ENCODE data around the gene C1orf87. TPM values are rescaled to one million over a fixed set of nuclear protein-coding genes. Genes with fewer than 3 reads are reported as not detected.

C1orf87 gene
- total RNA-seq, 2 donors from 2014 or later = 1.5 to 3.5 TPM

DNA sequence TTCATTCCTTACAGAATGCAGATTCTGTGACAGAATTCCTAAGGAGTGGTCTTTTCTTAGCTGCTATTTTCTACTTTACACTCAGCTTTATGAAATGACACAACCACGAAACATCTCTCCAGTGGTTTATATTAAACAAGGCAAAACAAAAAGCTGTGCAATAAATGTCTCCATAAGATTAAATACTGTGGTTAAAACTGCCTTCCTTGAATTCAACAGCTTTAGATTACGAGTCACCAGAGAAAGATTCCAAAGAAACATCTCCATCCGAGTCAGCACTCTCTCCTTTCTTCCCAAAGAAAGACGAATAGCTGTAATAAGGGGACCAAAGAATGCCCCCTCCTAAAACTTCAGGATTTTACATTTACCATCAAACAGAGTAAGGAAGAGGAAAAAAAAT, 4.6 kb upstream of the C1orf87 start:
- Histone ChIP-seq H3K36me3 (no peaks in the 10 kb centered on the region), H3K27me3 (replicated peaks; ENCODE audit: insufficient read depth) (no peaks in the 10 kb centered on the region), H3K9me3 (no peaks in the 10 kb centered on the region), H3K27ac (no peak overlapping the region), H3K4me3 (no peak overlapping the region), H3K4me1 (ENCODE audit: control insufficient read depth in 1 of 2, low read depth in 2 of 2) (peaks cover 0 to 4% of the 10 kb centered on the region in 2 donors)
- TF ChIP-seq, protein P1, sequence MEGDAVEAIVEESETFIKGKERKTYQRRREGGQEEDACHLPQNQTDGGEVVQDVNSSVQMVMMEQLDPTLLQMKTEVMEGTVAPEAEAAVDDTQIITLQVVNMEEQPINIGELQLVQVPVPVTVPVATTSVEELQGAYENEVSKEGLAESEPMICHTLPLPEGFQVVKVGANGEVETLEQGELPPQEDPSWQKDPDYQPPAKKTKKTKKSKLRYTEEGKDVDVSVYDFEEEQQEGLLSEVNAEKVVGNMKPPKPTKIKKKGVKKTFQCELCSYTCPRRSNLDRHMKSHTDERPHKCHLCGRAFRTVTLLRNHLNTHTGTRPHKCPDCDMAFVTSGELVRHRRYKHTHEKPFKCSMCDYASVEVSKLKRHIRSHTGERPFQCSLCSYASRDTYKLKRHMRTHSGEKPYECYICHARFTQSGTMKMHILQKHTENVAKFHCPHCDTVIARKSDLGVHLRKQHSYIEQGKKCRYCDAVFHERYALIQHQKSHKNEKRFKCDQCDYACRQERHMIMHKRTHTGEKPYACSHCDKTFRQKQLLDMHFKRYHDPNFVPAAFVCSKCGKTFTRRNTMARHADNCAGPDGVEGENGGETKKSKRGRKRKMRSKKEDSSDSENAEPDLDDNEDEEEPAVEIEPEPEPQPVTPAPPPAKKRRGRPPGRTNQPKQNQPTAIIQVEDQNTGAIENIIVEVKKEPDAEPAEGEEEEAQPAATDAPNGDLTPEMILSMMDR (IDR thresholded peaks at IDR 0.05) = no peak
- no peak for DNase-seq (ENCODE audit: low spot score)
- no peak for ATAC-seq (ENCODE audit: insufficient number of reproducible peaks, low FRiP score, low read depth)

DNA sequence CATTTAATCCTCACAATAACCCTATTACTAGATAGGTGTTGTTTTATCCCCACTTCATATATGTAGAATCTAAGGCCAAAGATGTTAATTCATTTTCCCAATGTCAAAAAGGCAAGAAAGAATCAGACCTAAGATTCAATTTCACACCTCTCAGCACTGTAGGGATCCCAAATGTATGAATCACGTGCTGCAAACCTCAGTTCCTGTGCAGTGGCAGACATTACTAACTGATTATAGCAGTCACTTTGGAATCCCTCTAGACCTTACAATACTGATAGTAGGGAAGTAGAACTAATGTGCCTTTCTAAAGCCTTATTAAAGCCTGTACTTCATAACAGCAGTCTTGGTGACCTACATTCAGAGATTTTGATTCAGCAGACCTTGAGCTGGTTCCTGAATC, 2.3 kb downstream of the C1orf87 start:
- H3K36me3 ChIP-seq = no peaks in the 10 kb centered on the region
- H3K27ac ChIP-seq = no peak overlapping the region
- TF ChIP-seq, protein P1 (IDR thresholded peaks at IDR 0.05) = no peak
- no peak for DNase-seq (ENCODE audit: low spot score)
- no peaks in the 10 kb centered on the region for H3K27me3 ChIP-seq (replicated peaks; ENCODE audit: insufficient read depth)
- no peak overlapping the region for H3K4me3 ChIP-seq
- ATAC-seq (ENCODE audit: insufficient number of reproducible peaks, low FRiP score, low read depth) = no peak
- H3K4me1 ChIP-seq (ENCODE audit: control insufficient read depth in 1 of 2, low read depth in 2 of 2) = peaks cover 7 to 21% of the 10 kb centered on the region in 2 donors
- H3K9me3 ChIP-seq = no peaks in the 10 kb centered on the region

DNA sequence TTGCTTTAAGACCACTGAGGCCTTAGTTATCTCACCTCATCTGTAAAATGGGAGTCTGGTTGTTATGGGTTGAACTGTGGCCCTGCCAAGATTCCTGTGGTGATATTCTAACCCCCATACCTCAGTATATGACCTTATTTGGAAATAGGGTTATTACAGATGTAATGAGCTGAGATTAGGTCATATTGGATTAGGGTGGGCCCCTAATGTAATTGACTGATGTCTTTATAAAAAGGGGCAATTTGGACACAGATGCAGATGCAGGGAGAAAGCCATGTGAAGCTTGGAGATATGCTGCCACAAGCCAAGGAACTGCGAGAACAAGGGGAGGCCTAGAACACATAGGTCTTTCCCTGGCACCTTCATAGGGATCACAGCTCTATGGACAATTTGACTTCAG, 3.9 kb downstream of the C1orf87 start:
- DNase-seq (ENCODE audit: low spot score) (no peak), ATAC-seq (ENCODE audit: insufficient number of reproducible peaks, low FRiP score, low read depth) (no peak)
- Histone ChIP-seq H3K36me3 (no peaks in the 10 kb centered on the region), H3K4me3 (no peak overlapping the region), H3K9me3 (no peaks in the 10 kb centered on the region), H3K27me3 (replicated peaks; ENCODE audit: insufficient read depth) (no peaks in the 10 kb centered on the region), H3K27ac (no peak overlapping the region), H3K4me1 (ENCODE audit: control insufficient read depth in 1 of 2, low read depth in 2 of 2) (peaks cover 7 to 21% of the 10 kb centered on the region in 2 donors)
- TF ChIP-seq, protein P1 (IDR thresholded peaks at IDR 0.05) = no peak

DNA sequence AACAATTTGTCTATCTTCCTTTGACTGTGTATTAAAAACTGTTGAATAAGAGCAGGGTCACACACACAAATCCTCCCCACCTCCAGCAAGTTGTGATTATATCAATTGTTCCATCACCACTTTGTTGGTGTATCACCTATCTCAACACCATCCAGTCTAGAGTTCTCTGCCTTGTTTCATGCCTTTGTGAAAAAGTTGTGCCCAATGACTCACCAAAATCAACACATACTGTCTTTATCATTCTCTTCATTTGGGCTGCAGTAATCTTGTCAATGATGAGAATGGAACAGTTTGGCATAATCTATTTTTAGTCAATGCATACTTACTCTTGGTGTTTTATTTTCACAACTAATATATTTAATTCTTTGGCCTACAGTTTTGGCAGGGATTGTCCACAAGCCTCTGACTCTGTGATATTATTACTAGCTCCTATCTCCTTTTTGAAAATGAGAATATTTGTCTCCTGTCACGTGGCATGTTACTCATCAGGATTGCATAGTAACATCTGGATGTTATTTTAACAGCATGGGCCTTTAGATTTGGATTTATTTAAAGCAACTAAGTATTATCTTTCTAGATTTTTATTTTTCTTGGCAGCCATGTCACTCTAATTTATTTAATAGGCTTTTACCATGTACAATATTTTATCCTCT, 5.1 kb downstream of the C1orf87 start:
- no peaks in the 10 kb centered on the region for H3K27me3 ChIP-seq (replicated peaks; ENCODE audit: insufficient read depth)
- no peak overlapping the region for H3K27ac ChIP-seq
- H3K9me3 ChIP-seq = no peaks in the 10 kb centered on the region
- DNase-seq (ENCODE audit: low spot score) (no peak), ATAC-seq (ENCODE audit: insufficient number of reproducible peaks, low FRiP score, low read depth) (no peak)
- TF ChIP-seq, protein P1 (IDR thresholded peaks at IDR 0.05) = no peak
- H3K36me3 ChIP-seq = no peaks in the 10 kb centered on the region
- H3K4me3 ChIP-seq = no peak overlapping the region
- peaks cover 7 to 17% of the 10 kb centered on the region in 2 donors for H3K4me1 ChIP-seq (ENCODE audit: control insufficient read depth in 1 of 2, low read depth in 2 of 2)

DNA sequence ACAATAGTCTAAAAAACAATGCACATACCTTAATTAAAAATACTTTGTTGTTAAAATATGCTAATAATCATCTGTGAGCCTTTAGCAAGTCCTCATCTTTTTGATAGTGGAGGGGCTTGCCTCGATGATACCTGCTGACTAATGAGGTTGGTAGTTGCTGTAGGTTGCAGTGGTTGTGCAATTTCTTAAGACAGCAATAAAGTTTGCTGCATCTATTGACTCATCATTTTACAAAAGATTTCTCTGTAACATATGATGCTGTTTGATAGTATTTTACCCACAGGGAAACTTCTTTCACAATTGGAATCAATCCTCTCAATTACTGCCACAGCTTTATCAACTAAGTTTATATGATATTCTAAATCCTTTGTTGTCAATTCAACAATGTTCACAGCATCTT, 7.6 kb downstream of the C1orf87 start:
- Histone ChIP-seq H3K4me3 (no peak overlapping the region), H3K27me3 (replicated peaks; ENCODE audit: insufficient read depth) (no peaks in the 10 kb centered on the region), H3K9me3 (no peaks in the 10 kb centered on the region), H3K36me3 (no peaks in the 10 kb centered on the region), H3K27ac (no peak overlapping the region), H3K4me1 (ENCODE audit: control insufficient read depth in 1 of 2, low read depth in 2 of 2) (peaks cover 7 to 17% of the 10 kb centered on the region in 2 donors)
- ATAC-seq (ENCODE audit: insufficient number of reproducible peaks, low FRiP score, low read depth) (no peak), DNase-seq (ENCODE audit: low spot score) (no peak)
- TF ChIP-seq, protein P1 (IDR thresholded peaks at IDR 0.05) = no peak

All from thoracic aorta (tissue), 2 donors.